GM18498 (cell line): ENCODE measurements around the gene KCTD16.

Experiments used
- ATAC-seq: cut with Tn5 transposase; IDR thresholded peaks from one replicate; pipeline ENCODE4 v1.9.1; 2021; ENCODE audit warnings: mild to moderate bottlenecking, moderate library complexity; ENCODE audit not compliant: unreplicated experiment

Gene KCTD16

GRCh38 chr5:144328494-144328893, 157.8 kb downstream of the KCTD16 start:
- no peak for ATAC-seq

- no peak for ATAC-seq
These were observed 158.3 kb downstream of the KCTD16 start for GRCh38 chr5:144328980-144329379.

- no peak for ATAC-seq
These were observed 159.0 kb downstream of the KCTD16 start for GRCh38 chr5:144329681-144330080.

- no peak for ATAC-seq
These were observed 160.7 kb downstream of the KCTD16 start for GRCh38 chr5:144331361-144331760.

GRCh38 chr5:144332265-144332664, 161.6 kb downstream of the KCTD16 start:
- no peak for ATAC-seq

- ATAC-seq = peak; percentile 73
These were observed 162.8 kb downstream of the KCTD16 start for GRCh38 chr5:144333336-144333920.

GRCh38 chr5:144335561-144335960, 164.9 kb downstream of the KCTD16 start:
- peak; percentile 73 for ATAC-seq

- no peak for ATAC-seq
These were observed 165.7 kb downstream of the KCTD16 start for GRCh38 chr5:144336191-144336961.

- no peak for ATAC-seq
These were observed 181.7 kb downstream of the KCTD16 start for GRCh38 chr5:144352330-144352729.

GRCh38 chr5:144352732-144353317, 182.2 kb downstream of the KCTD16 start:
- ATAC-seq = no peak

GRCh38 chr5:144356489-144356888, 185.8 kb downstream of the KCTD16 start:
- no peak for ATAC-seq

GRCh38 chr5:144361406-144361805, 190.7 kb downstream of the KCTD16 start:
- no peak for ATAC-seq

GRCh38 chr5:144365885-144366284, 195.2 kb downstream of the KCTD16 start:
- ATAC-seq = no peak

- no peak for ATAC-seq
These were observed 197.3 kb downstream of the KCTD16 start for GRCh38 chr5:144367991-144368390.

GRCh38 chr5:144368556-144368955, 197.9 kb downstream of the KCTD16 start:
- ATAC-seq = no peak

GRCh38 chr5:144369006-144369405, 198.3 kb downstream of the KCTD16 start:
- ATAC-seq = no peak

- no peak for ATAC-seq
These were observed 199.6 kb downstream of the KCTD16 start for GRCh38 chr5:144370273-144370672.

- no peak for ATAC-seq
These were observed 204.0 kb downstream of the KCTD16 start for GRCh38 chr5:144374637-144375036.

GRCh38 chr5:144377207-144377606, 206.5 kb downstream of the KCTD16 start:
- no peak for ATAC-seq

- ATAC-seq = no peak
These were observed 208.0 kb downstream of the KCTD16 start for GRCh38 chr5:144378681-144379080.

GRCh38 chr5:144385597-144385996, 214.9 kb downstream of the KCTD16 start:
- no peak for ATAC-seq

GRCh38 chr5:144386315-144386714, 215.6 kb downstream of the KCTD16 start:
- no peak for ATAC-seq
